22Rv1 (cell line): ENCODE results near the gene COX5A.

Experiments
- H3K27ac ChIP-seq: fragments of 450-650 bp; 2 replicates; pipeline ENCODE4 v1.5.1; 2017
- ZFX ChIP-seq: fragments of 450-650 bp; IDR thresholded peaks from 2 replicates; pipeline ENCODE4 v1.6.1; 2017; ENCODE audit warnings: antibody characterized with exemption, borderline replicate concordance
- TF ChIP-seq, protein P1 (sequence below): fragments of 450-650 bp; IDR thresholded peaks from 2 replicates; pipeline ENCODE4 v1.5.1; 2017; ENCODE audit warnings: mild to moderate bottlenecking

COX5A gene

DNA sequence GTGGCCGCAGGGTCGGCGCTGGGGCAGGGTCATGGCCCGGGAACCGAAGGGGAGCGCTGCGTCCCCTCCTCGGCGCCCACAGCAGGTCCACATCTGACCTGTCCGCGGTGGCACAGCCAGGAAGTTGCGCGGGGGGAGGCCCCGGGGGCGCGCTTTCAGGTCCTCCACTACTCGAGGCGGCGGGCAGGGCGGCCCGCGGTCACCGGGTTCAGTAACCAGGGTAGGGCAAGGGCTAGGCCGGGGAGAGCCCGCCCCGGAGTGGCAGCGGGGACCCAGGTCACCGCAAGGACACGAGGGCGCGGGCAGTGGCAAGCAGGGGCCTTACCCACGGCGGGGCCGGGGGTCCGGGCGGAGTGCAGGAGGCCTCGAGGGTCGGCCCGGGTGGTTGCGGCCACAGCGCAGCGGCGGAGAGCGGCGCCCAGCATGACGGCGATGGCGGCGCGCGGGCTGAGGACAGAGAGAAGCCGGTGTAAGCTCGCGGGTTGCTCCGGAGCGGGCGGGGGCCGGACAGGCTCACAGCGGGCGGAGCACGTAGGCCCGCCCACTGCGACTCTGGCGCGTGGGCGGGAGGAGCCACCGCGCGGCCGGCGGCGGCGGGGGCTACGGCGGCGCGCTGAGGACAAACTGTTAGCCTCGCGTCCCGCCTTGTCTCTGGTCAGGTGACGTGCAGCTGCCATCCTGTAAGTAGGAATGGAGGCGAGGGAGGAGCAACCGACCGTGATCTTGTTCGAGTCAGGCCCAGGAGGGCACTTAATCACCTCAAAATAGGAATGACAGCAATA lies at the start of gene COX5A:
TSS of gene COX5A (minus strand) at position 484 of the 782 bp plus-strand sequence. CDS start at position 425, 59 bp downstream.
- no peak for TF ChIP-seq ZFX
- TF ChIP-seq, protein P1, sequence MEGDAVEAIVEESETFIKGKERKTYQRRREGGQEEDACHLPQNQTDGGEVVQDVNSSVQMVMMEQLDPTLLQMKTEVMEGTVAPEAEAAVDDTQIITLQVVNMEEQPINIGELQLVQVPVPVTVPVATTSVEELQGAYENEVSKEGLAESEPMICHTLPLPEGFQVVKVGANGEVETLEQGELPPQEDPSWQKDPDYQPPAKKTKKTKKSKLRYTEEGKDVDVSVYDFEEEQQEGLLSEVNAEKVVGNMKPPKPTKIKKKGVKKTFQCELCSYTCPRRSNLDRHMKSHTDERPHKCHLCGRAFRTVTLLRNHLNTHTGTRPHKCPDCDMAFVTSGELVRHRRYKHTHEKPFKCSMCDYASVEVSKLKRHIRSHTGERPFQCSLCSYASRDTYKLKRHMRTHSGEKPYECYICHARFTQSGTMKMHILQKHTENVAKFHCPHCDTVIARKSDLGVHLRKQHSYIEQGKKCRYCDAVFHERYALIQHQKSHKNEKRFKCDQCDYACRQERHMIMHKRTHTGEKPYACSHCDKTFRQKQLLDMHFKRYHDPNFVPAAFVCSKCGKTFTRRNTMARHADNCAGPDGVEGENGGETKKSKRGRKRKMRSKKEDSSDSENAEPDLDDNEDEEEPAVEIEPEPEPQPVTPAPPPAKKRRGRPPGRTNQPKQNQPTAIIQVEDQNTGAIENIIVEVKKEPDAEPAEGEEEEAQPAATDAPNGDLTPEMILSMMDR = no peak; the same call in 1 of the 2 replicates
- peak within 1 kb of the TSS; percentile 95 for H3K27ac ChIP-seq

DNA sequence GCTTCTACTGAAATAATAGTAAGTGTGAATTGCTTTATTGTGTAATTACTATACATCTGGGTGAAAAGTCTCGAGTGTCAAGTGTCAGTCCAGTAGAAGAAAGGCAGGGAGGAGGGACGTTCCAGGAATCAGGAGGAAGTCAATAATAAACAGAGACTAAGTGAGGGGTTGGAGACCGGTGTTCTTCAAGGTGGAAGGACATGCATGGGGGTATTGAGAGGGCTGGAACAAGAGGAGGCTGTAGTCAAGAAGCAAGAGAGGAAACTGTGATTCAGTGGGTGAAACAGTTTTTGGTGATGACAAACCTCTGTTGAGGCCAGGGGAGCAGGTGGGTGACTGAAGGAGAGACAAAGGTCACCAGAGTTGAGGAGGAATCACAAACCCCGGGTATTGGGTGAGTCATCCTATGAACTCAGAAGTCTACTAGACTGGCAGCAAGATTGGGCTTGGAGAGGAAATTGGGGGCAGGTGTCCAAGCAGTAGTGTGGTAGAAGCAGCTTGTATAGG lies 45.9 kb upstream of the COX5A start:
- no peak overlapping the region for H3K27ac ChIP-seq
- TF ChIP-seq, protein P1 = no peak
- TF ChIP-seq ZFX = no peak

DNA sequence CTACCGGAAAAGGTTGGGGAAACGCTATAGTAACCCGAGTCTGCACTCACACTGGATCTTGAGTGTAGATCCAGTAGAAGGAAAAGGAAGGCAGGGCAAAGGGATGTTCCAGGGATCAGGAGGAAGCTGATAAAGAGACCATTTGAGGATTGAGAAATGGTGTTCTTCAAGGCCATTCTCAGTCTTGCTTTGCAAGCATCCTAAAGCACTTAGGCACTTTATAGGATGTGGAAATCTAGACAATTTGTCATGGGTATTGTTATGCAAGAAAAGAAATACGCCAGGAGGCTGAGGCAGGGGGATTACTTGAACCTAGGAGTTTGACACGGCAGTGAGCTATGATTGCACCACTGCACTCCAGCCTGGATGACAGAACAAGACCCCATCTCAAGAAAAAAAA lies 44.3 kb upstream of the COX5A start:
- no peak for TF ChIP-seq ZFX
- TF ChIP-seq, protein P1 = no peak
- H3K27ac ChIP-seq = no peak overlapping the region

DNA sequence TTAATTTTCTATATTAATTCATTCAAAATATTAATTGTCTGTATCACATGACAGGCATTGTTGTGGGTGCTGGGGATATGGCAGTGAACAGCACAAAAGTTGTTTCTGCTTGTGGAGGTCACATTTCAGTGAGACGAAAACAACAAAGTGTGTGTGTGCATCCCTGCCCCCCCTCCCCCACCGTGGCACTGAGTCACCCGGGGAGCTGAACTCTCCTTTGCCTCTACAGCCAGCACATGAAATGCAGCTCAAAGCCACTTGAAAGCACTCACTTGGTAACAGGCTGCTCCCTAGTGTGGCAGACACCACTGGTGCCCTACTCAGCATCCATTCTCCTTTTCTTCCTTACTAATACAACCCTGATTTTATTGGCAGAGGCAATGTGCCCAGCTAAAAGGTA lies 40.6 kb upstream of the COX5A start:
- no peak for TF ChIP-seq ZFX
- TF ChIP-seq, protein P1 = no peak
- no peak overlapping the region for H3K27ac ChIP-seq

DNA sequence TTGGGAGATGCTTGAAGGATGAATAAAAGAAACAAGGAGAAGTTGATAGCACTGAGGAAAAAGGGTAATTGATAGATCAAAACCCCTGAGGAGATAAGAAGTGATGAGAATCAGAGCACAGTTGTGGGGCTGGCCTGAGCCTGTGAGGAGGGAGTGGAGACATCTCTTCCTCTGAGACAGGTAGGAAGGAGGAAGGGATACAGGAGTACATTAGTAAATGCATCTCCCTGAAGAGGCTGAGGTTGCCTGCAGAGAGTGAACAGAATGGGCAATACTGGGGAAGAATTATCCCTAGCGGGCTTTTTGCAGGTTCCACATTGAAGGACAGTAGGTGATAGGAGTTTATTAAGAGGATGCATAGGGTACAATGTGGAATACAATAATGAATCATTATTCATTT lies 40.2 kb upstream of the COX5A start:
- TF ChIP-seq, protein P1 = no peak
- no peak for TF ChIP-seq ZFX
- H3K27ac ChIP-seq = no peak overlapping the region

DNA sequence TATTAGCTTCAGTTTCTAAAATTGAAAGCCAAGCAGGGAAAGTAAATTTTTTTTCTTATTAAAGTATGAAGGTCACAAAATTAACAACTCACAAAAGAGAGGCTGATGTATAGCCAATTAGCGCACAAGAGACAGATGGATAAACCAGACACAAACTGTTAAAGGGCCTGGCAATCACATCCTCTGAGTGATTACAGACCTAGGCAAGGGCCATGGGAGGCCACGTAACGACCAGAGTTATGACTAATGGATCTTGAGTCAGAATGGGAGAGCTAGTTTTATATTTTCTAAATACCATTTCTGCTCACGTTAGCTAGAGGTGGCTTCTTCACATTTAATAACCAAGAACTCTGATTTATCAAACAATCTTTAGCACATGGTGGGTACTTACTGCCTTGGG lies 39.7 kb upstream of the COX5A start:
- TF ChIP-seq, protein P1 = no peak
- TF ChIP-seq ZFX = no peak
- no peak overlapping the region for H3K27ac ChIP-seq

DNA sequence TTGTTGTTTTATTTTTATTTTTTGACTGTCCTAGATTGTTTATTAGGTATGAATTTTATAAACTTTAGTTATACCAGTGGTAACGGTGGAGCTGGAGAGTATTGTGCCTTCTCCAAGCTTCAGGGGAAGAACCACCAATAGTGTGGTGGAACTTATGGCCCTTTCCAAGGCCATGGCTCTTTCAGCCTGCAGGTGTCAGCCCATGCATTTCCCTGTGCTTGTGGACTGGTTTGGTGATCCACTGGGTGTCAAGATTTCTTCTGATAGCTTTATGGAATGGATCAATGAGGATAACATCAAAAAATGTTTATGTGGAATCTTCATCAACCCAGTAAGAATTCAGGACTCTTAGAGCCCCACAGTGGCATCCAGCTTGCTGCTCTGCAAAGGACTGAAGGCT lies 38.3 kb upstream of the COX5A start:
- no peak for TF ChIP-seq ZFX
- TF ChIP-seq, protein P1 = peak; percentile 8; the same call in 1 of the 2 replicates
- H3K27ac ChIP-seq = no peak overlapping the region
